Mesenchymal stem cell (in vitro differentiated cells and primary cell): Measurements from ENCODE around the gene MANF.

Experiments
- DNase-seq: peaks from one replicate; pipeline ENCODE4 v3.0.0-alpha.2; 2013
- H2AFZ ChIP-seq: one replicate; pipeline ENCODE4 v1.6.1; 2013; ENCODE audit warnings: low read depth, mild to moderate bottlenecking, control low read depth, inconsistent platforms, low read length, moderate library complexity
- H2AK5ac ChIP-seq: 2 replicates; pipeline ENCODE4 v1.6.1; 2013; ENCODE audit warnings: low read length, moderate library complexity, mild to moderate bottlenecking, inconsistent platforms; ENCODE audit not compliant: severe bottlenecking
- H2BK120ac ChIP-seq: one replicate; pipeline ENCODE4 v1.6.1; 2013; ENCODE audit warnings: low read depth, mild to moderate bottlenecking, inconsistent platforms, low read length, moderate library complexity
- H2BK12ac ChIP-seq, 2 experiments: one replicate each; pipeline ENCODE4 v1.6.1; 2013; ENCODE audit warnings: inconsistent platforms in 2 of 2, low read length in 2 of 2, mild to moderate bottlenecking in 2 of 2, moderate library complexity in 2 of 2, control low read depth in 1 of 2
- H2BK15ac ChIP-seq: one replicate; pipeline ENCODE4 v1.6.1; 2013; ENCODE audit warnings: mild to moderate bottlenecking, low read depth, inconsistent platforms; ENCODE audit not compliant: poor library complexity, severe bottlenecking
- H2BK5ac ChIP-seq: 2 replicates; pipeline ENCODE4 v1.6.1; 2013; ENCODE audit warnings: low read depth, mild to moderate bottlenecking, low read length, control low read depth, inconsistent platforms; ENCODE audit not compliant: poor library complexity, severe bottlenecking
- H3K14ac ChIP-seq, 2 experiments: one replicate each; pipeline ENCODE4 v1.6.1; 2013; ENCODE audit warnings: inconsistent platforms in 2 of 2, low read length in 2 of 2, control low read depth in 1 of 2, mild to moderate bottlenecking in 1 of 2, moderate library complexity in 1 of 2
- H3K18ac ChIP-seq, 2 experiments: one replicate each; pipeline ENCODE4 v1.6.1; 2013; ENCODE audit warnings: inconsistent platforms in 2 of 2, low read length in 2 of 2, control low read depth in 1 of 2, low read depth in 1 of 2, mild to moderate bottlenecking in 1 of 2
- H3K23ac ChIP-seq, 2 experiments: one replicate each; pipeline ENCODE4 v1.6.1; 2013; ENCODE audit warnings: inconsistent platforms in 2 of 2, low read length in 2 of 2, mild to moderate bottlenecking in 2 of 2, moderate library complexity in 2 of 2, control low read depth in 1 of 2
- H3K27ac ChIP-seq: 2 replicates; pipeline ENCODE4 v1.5.1; 2013; ENCODE audit warnings: mild to moderate bottlenecking, moderate library complexity, low read length, control low read depth, inconsistent platforms; ENCODE audit not compliant: poor library complexity, severe bottlenecking
- H3K27me3 ChIP-seq, 2 experiments: 2 replicates each; pipeline versions ENCODE4 v1.6.1 to v1.7.0; 2013; ENCODE audit warnings: low read length in 2 of 2, mild to moderate bottlenecking in 2 of 2, moderate library complexity in 2 of 2, control low read depth in 1 of 2, inconsistent platforms in 1 of 2; ENCODE audit not compliant: control insufficient read depth in 1 of 2, insufficient read depth in 1 of 2
- H3K36me3 ChIP-seq, 2 experiments: 2 replicates each; pipeline versions ENCODE4 v1.6.1 to v1.7.0; 2013; ENCODE audit warnings: low read length in 2 of 2, control low read depth in 1 of 2, inconsistent platforms in 1 of 2, low read depth in 1 of 2, mild to moderate bottlenecking in 1 of 2; ENCODE audit not compliant: insufficient read depth in 2 of 2, control insufficient read depth in 1 of 2
- H3K4ac ChIP-seq, 2 experiments: one replicate each; pipeline ENCODE4 v1.6.1; 2013; ENCODE audit warnings: inconsistent platforms in 2 of 2, low read length in 2 of 2, mild to moderate bottlenecking in 2 of 2, moderate library complexity in 2 of 2, control low read depth in 1 of 2, low read depth in 1 of 2
- H3K4me1 ChIP-seq: 2 replicates; pipeline ENCODE4 v1.6.1; 2013; ENCODE audit warnings: low read depth, low read length, control low read depth; ENCODE audit not compliant: control insufficient read depth, insufficient read depth
- H3K4me2 ChIP-seq: 2 replicates; pipeline ENCODE4 v1.6.1; 2013; ENCODE audit warnings: low read length, mild to moderate bottlenecking, inconsistent platforms; ENCODE audit not compliant: poor library complexity, severe bottlenecking
- H3K4me3 ChIP-seq, 2 experiments: 2 replicates each; pipeline versions ENCODE4 v1.5.1 to v1.7.0; 2013; ENCODE audit warnings: low read length in 2 of 2, mild to moderate bottlenecking in 2 of 2, control low read depth in 1 of 2, low read depth in 1 of 2; ENCODE audit not compliant: insufficient read depth in 1 of 2
- H3K79me1 ChIP-seq: replicated peaks from 2 replicates; pipeline ENCODE4 v1.6.1; 2013; ENCODE audit warnings: mild to moderate bottlenecking, control low read depth, low read length, inconsistent platforms; ENCODE audit not compliant: poor library complexity, severe bottlenecking
- H3K9ac ChIP-seq: 2 replicates; pipeline ENCODE4 v1.7.0; 2013; ENCODE audit warnings: mild to moderate bottlenecking, low read length, moderate library complexity
- H3K9me3 ChIP-seq: 2 replicates; pipeline ENCODE4 v1.7.0; 2013; ENCODE audit warnings: mild to moderate bottlenecking, low read length; ENCODE audit not compliant: control insufficient read depth
- H4K8ac ChIP-seq: one replicate; pipeline ENCODE4 v1.6.1; 2013; ENCODE audit warnings: inconsistent platforms, mild to moderate bottlenecking, low read length, moderate library complexity
- H4K91ac ChIP-seq: one replicate; pipeline ENCODE4 v1.6.1; 2013; ENCODE audit warnings: mild to moderate bottlenecking, low read length, inconsistent platforms
- WGBS: methylation state at CpG from one replicate; pipeline ENCODE4 v1.1.7; 2013; ENCODE audit warnings: mixed read lengths; 5-methylcytosine and 5-hydroxymethylcytosine counted together

Gene MANF

GRCh38 chr3:51378065-51378464 is 7.0 kb upstream of the MANF start:
- Histone ChIP-seq H3K14ac (no peak overlapping the region), H3K4ac (no peak overlapping the region), H3K9ac (no peak overlapping the region), H3K27ac (no peak overlapping the region), H2BK5ac (no peak overlapping the region), H2AFZ (no peak overlapping the region), H2AK5ac (no peak overlapping the region), H3K18ac (no peak overlapping the region), H3K4me3 (no peak overlapping the region), H4K91ac (no peak overlapping the region), H3K23ac (no peak overlapping the region), H4K8ac (no peak overlapping the region), H3K79me1 (peaks cover 7% of the 10 kb centered on the region), H2BK120ac (no peak overlapping the region), H2BK15ac (no peak overlapping the region), H3K4me1 (peaks cover 2% of the 10 kb centered on the region), H3K9me3 (no peaks in the 10 kb centered on the region), H3K36me3 (no peaks in the 10 kb centered on the region), H3K27me3 (peaks cover 0 to 3% of the 10 kb centered on the region in 2 experiments), H2BK12ac (no peak overlapping the region), H3K4me2 (no peak overlapping the region)
- 90% methylated on average over 5 of the region's 5 CpGs for WGBS
- no peak for DNase-seq

- H3K23ac ChIP-seq = no peak overlapping the region
- no peak overlapping the region for H3K18ac ChIP-seq
- no peak overlapping the region for H2BK12ac ChIP-seq
- H2BK15ac ChIP-seq = no peak overlapping the region
- H3K9ac ChIP-seq = no peak overlapping the region
- H3K36me3 ChIP-seq = no peaks in the 10 kb centered on the region
- no peak overlapping the region for H4K91ac ChIP-seq
- H2BK120ac ChIP-seq = no peak overlapping the region
- H3K4me2 ChIP-seq = no peak overlapping the region
- no peak for DNase-seq
- no peak overlapping the region for H3K27ac ChIP-seq
- no peaks in the 10 kb centered on the region for H3K9me3 ChIP-seq
- peaks cover 11% of the 10 kb centered on the region for H3K79me1 ChIP-seq
- no peak overlapping the region for H2AFZ ChIP-seq
- H2AK5ac ChIP-seq = no peak overlapping the region
- no peaks in the 10 kb centered on the region for H3K27me3 ChIP-seq
- H3K4me1 ChIP-seq = peaks cover 2% of the 10 kb centered on the region
- H2BK5ac ChIP-seq = no peak overlapping the region
- 96% methylated on average over 2 of the region's 2 CpGs for WGBS
- no peak overlapping the region for H3K4me3 ChIP-seq
- no peak overlapping the region for H3K4ac ChIP-seq
- H3K14ac ChIP-seq = no peak overlapping the region
- H4K8ac ChIP-seq = no peak overlapping the region
Measured at GRCh38 chr3:51378726-51379125, 6.4 kb upstream of the MANF start.

GRCh38 chr3:51379301-51379700 is 5.8 kb upstream of the MANF start:
- Histone ChIP-seq H3K79me1 (peaks cover 11% of the 10 kb centered on the region), H3K23ac (no peak overlapping the region), H3K14ac (no peak overlapping the region), H2AFZ (no peak overlapping the region), H2BK15ac (no peak overlapping the region), H4K91ac (no peak overlapping the region), H4K8ac (no peak overlapping the region), H2BK12ac (no peak overlapping the region), H3K9me3 (no peaks in the 10 kb centered on the region), H3K27me3 (no peaks in the 10 kb centered on the region), H3K9ac (no peak overlapping the region), H2BK5ac (no peak overlapping the region), H2AK5ac (no peak overlapping the region), H3K4me2 (no peak overlapping the region), H3K4ac (no peak overlapping the region), H3K18ac (no peak overlapping the region), H3K4me1 (peaks cover 2% of the 10 kb centered on the region), H3K4me3 (no peak overlapping the region), H3K36me3 (no peaks in the 10 kb centered on the region), H2BK120ac (no peak overlapping the region), H3K27ac (no peak overlapping the region)
- no peak for DNase-seq
- 90% methylated on average over 8 of the region's 8 CpGs for WGBS

- H3K9me3 ChIP-seq = no peaks in the 10 kb centered on the region
- no peak overlapping the region for H2BK5ac ChIP-seq
- no peak overlapping the region for H4K8ac ChIP-seq
- no peak overlapping the region for H3K27ac ChIP-seq
- H2BK12ac ChIP-seq = no peak overlapping the region
- no peak overlapping the region for H4K91ac ChIP-seq
- H3K14ac ChIP-seq = no peak overlapping the region
- no peak overlapping the region for H2AK5ac ChIP-seq
- 87% methylated on average over 7 of the region's 8 CpGs for WGBS
- H3K4ac ChIP-seq = no peak overlapping the region
- DNase-seq = no peak
- no peak overlapping the region for H3K9ac ChIP-seq
- no peaks in the 10 kb centered on the region for H3K27me3 ChIP-seq
- H3K4me3 ChIP-seq = no peak overlapping the region
- peaks cover 2% of the 10 kb centered on the region for H3K4me1 ChIP-seq
- H3K23ac ChIP-seq = no peak overlapping the region
- no peaks in the 10 kb centered on the region for H3K36me3 ChIP-seq
- no peak overlapping the region for H2BK120ac ChIP-seq
- H2AFZ ChIP-seq = no peak overlapping the region
- peaks cover 11% of the 10 kb centered on the region for H3K79me1 ChIP-seq
- no peak overlapping the region for H3K18ac ChIP-seq
- no peak overlapping the region for H2BK15ac ChIP-seq
- H3K4me2 ChIP-seq = no peak overlapping the region
Measured at GRCh38 chr3:51379746-51380455, 5.2 kb upstream of the MANF start.
